ENCODE measurements around the gene OR4F15. TPM values are rescaled to one million over a fixed set of nuclear protein-coding genes. Genes with fewer than 3 reads are reported as not detected.
"Not testable (repeated sequence)": the region's sequence is repeated elsewhere in the genome, so short reads cannot be mapped to it uniquely, and the experiment has no call there.

OR4F15 gene
- not detected for polyA plus RNA-seq (ENCODE audit: insufficient read length in 4 of 4)

- no peak for DNase-seq (ENCODE audit: low read depth in 4 of 4, low spot score in 3 of 4)
Measured at GRCh38 chr15:101811902-101812301, at the start of gene OR4F15. Gene OR4F15 (plus strand): TSS chr15:101812202. CDS start chr15:101818187, 5,985 bp downstream.

GRCh38 chr15:101764669-101765339 lies 47.2 kb upstream of the OR4F15 start:
- not testable (repeated sequence) for DNase-seq (ENCODE audit: low read depth in 4 of 4, low spot score in 3 of 4)

- not testable (repeated sequence) for DNase-seq (ENCODE audit: low read depth in 4 of 4, low spot score in 3 of 4)
Measured at GRCh38 chr15:101765340-101765671, 46.7 kb upstream of the OR4F15 start.

- DNase-seq (ENCODE audit: low read depth in 4 of 4, low spot score in 3 of 4) = no peak
Measured at GRCh38 chr15:101765772-101766456, 46.1 kb upstream of the OR4F15 start.

GRCh38 chr15:101767083-101767640 lies 44.8 kb upstream of the OR4F15 start:
- DNase-seq (ENCODE audit: low read depth in 4 of 4, low spot score in 3 of 4) = not testable (repeated sequence)

GRCh38 chr15:101772921-101773320 lies 39.1 kb upstream of the OR4F15 start:
- DNase-seq (ENCODE audit: low read depth in 4 of 4, low spot score in 3 of 4) = no peak

DNA sequence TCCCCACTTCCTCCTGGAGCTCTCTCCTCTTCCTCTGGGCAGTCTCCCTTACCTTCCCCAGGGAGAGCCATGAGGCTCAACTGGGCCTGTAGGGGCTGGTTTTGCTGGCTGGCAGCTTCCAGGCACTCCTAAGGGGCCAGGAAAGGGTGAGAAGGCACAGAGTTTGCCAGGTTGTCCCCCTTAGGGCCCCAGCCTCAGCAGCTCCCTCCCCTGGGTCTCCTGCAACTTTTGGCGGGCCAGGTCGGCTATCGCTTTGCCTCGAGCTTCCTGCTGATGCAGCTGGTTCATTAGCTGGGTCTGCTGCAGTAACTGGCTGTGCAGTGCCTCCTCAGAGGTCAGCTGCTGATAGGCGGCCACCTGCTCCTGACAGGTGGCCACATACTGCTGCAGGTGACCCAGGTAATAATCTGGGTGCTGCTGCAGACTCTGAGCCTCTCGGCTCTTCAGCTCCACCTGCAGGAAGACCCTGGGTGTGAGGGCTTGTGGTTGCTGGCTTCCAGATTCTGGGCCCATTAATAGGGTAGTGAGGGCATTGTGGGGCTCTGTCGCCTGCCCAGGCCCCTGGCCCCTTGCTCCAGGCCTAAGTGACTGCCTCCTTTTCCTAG lies 38.4 kb upstream of the OR4F15 start:
- DNase-seq (ENCODE audit: low read depth in 4 of 4, low spot score in 3 of 4) = no peak

DNA sequence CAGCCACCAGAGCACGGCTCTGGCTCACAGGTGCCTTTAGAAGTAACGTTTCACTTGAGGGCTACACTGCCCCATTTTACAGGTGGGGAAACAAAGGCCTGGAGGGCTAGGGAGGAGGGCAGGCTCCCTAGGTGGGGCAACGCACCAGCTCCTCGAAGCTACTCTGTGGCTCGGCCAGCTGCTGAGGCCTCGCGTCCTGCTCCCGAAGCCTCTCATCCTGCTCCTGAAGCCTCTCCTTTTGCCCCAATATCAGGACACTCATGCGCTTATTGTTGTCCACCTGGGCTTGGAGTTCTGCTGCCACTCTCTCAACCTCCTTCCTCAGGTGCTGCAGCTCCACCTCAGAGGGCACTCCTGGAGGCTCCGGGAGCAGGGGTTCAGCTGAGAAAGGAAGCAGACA lies 36.9 kb upstream of the OR4F15 start:
- DNase-seq (ENCODE audit: low read depth in 4 of 4, low spot score in 3 of 4) = no peak

DNA sequence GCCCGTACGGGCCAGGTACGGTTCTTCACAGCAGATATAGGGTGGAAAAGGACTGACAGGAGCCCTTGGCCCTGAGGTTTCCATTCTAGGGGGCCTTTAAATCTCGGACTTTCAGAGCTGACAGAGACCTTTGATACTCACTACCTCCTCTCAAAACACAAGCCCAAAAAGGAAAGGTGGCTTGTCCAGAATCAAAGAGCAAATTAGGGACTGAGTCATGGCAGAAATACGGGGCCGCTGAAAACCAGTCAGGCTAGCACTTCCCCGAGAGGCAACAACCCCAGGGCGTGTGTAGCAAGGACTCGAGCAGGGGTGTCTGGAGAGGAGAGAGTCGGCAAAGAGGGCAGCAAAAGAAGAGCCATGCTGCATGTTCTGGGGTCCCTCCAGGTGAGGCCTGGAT lies 33.4 kb upstream of the OR4F15 start:
- DNase-seq (ENCODE audit: low read depth in 4 of 4, low spot score in 3 of 4) = not testable (repeated sequence)

- DNase-seq (ENCODE audit: low read depth in 4 of 4, low spot score in 3 of 4) = not testable (repeated sequence)
Measured at GRCh38 chr15:101780225-101780624, 31.8 kb upstream of the OR4F15 start.

DNA sequence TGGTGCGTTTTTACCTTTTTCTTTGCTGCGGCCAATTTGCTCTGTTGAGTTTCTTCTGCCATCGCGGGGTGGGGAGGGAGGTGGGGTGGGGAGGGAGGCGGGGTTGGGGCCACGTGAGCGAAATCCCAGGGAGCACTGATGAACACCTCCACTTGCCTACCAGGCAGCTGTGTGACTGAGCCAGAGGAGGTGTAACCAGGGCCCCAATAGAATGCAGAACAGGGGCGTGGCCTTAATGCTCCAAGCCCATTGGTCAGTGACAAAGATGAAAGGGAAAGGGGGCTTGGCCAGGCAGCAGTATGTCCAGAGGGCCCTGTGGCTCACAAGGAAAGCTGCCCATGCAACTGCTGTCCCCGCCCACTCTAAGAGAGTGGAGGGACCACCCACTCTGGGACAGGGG lies 30.1 kb upstream of the OR4F15 start:
- DNase-seq (ENCODE audit: low read depth in 4 of 4, low spot score in 3 of 4) = no peak

DNA sequence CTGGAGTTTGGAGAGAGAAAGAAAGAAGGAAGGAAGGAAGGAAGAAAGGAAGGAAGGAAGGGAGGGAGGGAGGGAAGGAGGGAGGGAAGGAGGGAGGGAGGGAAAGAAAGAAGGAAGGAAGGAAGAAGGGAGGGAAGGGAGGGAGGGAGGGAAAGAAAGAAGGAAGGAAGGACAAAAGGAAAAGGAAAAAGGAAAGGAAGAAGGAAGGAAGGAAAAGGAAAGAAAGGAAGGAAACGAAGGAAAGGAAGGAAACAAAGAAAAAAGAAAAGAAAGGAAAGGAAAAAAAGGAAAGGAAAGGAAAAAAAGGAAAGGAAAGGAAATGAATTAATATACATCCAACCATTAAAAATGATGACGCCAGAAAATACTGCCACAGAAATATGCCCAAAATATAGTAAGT lies 27.4 kb upstream of the OR4F15 start:
- no peak for DNase-seq (ENCODE audit: low read depth in 4 of 4, low spot score in 3 of 4)

DNA sequence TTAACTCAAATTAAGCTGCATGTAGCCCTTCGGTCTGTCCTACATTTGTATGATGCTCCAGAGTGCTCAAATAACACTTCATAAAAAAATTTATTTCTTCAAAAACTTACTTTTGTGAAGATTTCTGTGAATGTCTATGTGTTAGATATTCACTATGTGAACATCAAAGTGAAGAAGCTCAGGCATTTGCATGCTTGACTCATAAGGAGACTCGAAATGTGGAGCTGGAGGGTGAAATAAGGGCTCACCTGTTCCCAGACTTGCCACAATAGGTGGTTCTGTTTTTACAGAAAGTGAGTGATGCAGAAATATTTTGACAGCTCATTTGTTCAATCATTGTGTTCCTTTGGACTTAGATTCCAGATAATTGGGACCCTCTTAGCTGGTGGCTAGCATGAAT lies 25.6 kb upstream of the OR4F15 start:
- not testable (repeated sequence) for DNase-seq (ENCODE audit: low read depth in 4 of 4, low spot score in 3 of 4)

DNA sequence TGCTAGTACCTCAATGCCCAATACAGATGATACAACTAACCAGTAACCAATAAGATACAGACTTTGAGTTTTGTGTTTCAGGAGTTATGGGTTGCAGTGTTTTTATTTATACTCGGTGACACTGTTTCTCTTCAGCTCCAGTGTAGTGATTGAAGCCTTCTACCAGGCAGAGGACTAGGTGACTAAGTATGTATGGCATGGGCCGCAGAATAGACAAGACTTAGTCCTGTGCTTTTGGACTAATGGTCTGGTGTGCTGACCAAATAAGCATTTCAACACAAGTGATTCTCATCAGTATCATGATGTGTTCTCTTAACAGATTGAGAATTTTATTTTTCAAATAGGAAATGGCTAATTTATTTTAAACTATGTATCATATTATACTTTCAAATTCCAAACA lies 24.0 kb upstream of the OR4F15 start:
- DNase-seq (ENCODE audit: low read depth in 4 of 4, low spot score in 3 of 4) = not testable (repeated sequence)

DNA sequence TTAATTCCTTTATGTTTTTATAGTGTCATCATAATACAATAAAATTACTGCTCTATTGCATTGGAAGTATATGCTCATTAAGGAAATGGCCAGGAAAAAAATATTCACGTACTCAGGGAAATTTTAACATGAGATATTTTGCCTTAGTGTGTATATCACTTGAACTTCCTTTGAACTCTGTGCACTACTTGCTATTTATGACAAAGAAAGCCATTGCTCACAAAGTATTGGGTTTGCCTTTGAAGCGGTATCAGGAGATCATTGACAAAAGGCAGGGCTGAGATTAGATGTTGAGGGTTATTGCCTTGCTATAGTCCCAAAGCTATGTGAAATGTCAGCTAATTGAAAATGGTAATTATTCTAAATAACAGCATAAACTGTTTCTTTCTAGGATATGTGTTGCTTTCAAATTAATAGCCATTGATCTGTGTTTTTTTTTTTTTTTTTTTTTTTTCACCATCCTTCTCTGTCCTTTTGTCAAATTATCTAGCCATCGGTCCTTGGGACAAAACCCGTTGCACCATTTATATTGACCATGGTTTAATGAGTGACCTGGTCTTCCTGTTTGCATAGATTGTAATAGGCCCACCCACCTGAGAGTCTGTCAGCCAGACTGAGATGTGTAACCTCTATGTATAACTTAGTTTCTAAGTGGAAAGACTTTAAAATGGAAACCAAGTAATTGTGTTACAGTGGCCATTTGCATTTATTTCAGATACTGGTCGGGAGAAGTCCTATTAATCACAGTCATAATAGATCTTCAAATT lies 23.3 kb upstream of the OR4F15 start:
- DNase-seq (ENCODE audit: low read depth in 4 of 4, low spot score in 3 of 4) = not testable (repeated sequence)

GRCh38 chr15:101790748-101791147 lies 21.3 kb upstream of the OR4F15 start:
- not testable (repeated sequence) for DNase-seq (ENCODE audit: low read depth in 4 of 4, low spot score in 3 of 4)

- DNase-seq (ENCODE audit: low read depth in 4 of 4, low spot score in 3 of 4) = not testable (repeated sequence)
Measured at GRCh38 chr15:101793981-101794380, 18.0 kb upstream of the OR4F15 start.

DNA sequence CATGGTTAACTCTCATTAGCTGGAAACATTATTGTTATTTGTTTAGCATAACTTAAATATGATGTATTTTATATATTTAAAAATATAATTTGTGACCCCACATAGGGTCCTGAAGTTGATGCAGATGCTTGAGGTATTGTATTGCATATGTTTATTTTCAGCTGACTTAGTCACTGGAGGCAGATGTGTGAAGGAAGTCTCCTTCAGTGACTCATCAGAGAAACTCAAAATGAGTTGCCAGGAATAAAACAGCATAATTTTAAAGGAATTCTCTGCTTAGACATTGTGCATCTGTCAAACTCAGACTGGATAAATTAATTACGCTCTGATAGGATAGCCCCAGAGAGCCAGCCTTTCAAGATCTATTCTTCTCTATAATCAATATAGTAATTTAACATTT lies 16.5 kb upstream of the OR4F15 start:
- no peak for DNase-seq (ENCODE audit: low read depth in 4 of 4, low spot score in 3 of 4)

GRCh38 chr15:101799665-101800064 lies 12.3 kb upstream of the OR4F15 start:
- no peak for DNase-seq (ENCODE audit: low read depth in 4 of 4, low spot score in 3 of 4)

- DNase-seq (ENCODE audit: low read depth in 4 of 4, low spot score in 3 of 4) = no peak
Measured at GRCh38 chr15:101801048-101801447, 11.0 kb upstream of the OR4F15 start.

- DNase-seq (ENCODE audit: low read depth in 4 of 4, low spot score in 3 of 4) = no peak
Measured at GRCh38 chr15:101803209-101803608, 8.8 kb upstream of the OR4F15 start, which contains the start of gene OR4F6. Gene OR4F6 (plus strand): TSS chr15:101803509. CDS start chr15:101805720, 2,211 bp downstream.

All from right renal pelvis (tissue), 4 donors.